ENCODE data around the gene LRRN2.

DNA sequence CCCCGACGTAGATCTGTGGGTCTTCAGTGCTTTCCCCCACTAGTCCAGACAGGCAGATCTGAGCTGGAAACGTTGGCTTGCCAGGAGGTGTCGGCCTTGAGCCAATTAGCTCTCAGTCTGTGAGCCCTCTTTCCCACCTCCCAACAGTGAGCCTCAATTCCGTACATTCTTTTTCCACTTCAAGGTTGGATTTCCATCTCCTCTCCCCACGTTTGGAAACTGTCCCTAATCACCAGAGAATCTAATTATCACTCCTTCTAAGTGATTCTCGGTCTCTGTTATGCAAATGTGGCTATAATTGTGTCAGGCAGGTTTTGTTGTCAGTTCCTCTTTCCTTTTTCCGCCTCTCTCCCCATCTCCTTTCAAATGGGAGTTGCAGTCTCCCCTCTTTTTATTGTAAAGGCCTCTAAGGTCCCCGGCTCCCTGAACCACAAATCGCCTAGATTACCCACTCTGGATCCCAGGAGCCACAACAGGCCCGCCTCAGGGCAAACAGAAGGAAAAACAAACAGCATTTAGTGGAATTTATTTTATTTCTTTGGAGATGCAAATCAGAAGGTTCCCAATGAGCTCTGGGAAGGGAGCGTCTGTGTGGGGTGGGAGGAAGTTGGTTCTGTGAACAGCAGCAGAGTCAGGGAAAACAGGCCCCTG is 29.4 kb upstream of the LRRN2 start:
- TF ChIP-seq, protein P1, sequence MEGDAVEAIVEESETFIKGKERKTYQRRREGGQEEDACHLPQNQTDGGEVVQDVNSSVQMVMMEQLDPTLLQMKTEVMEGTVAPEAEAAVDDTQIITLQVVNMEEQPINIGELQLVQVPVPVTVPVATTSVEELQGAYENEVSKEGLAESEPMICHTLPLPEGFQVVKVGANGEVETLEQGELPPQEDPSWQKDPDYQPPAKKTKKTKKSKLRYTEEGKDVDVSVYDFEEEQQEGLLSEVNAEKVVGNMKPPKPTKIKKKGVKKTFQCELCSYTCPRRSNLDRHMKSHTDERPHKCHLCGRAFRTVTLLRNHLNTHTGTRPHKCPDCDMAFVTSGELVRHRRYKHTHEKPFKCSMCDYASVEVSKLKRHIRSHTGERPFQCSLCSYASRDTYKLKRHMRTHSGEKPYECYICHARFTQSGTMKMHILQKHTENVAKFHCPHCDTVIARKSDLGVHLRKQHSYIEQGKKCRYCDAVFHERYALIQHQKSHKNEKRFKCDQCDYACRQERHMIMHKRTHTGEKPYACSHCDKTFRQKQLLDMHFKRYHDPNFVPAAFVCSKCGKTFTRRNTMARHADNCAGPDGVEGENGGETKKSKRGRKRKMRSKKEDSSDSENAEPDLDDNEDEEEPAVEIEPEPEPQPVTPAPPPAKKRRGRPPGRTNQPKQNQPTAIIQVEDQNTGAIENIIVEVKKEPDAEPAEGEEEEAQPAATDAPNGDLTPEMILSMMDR (IDR thresholded peaks at IDR 0.05), result no peak
- no peak for TF ChIP-seq POLR2A (IDR thresholded peaks at IDR 0.05)
